H1 (cell line): Measurements from ENCODE around the gene RYK.

Experiments
- BACH1 ChIP-seq: IDR thresholded peaks from 2 replicates; pipeline ENCODE4 v1.6.1; 2012; ENCODE audit warnings: low read length, improper control_type of control experiment
- RAD21 ChIP-seq, 2 experiments: IDR thresholded peaks in 1 of 2; conservative IDR thresholded peaks in 1 of 2; 2 replicates each; pipeline ENCODE4 v1.6.1; 2011; ENCODE audit warnings: low read depth in 2 of 2, low read length in 2 of 2, improper control_type of control experiment in 1 of 2, inconsistent platforms in 1 of 2, mild to moderate bottlenecking in 1 of 2, moderate library complexity in 1 of 2
- TCF12 ChIP-seq: IDR thresholded peaks from 2 replicates; pipeline ENCODE4 v1.6.1; 2011; ENCODE audit warnings: low read depth, mild to moderate bottlenecking, low read length
- TF ChIP-seq, protein P1 (sequence below), 3 experiments: IDR thresholded peaks; 1 replicate in 2 of 3; 2 replicates in 1 of 3; pipeline versions ENCODE4 v1.5.1 to v1.6.1; 2011; ENCODE audit warnings: low read length in 3 of 3, mild to moderate bottlenecking in 3 of 3, inconsistent platforms in 2 of 3, low read depth in 1 of 3, moderate library complexity in 1 of 3; ENCODE audit not compliant: insufficient read depth in 1 of 3; ENCODE audit errors: control extremely low read depth in 1 of 3

GRCh38 chr3:134255404-134255803 is 4.7 kb upstream of the RYK start:
- no peak for TF ChIP-seq BACH1
- no peak for TF ChIP-seq RAD21 (IDR thresholded peaks at IDR 0.05 in 1 of 2, conservative IDR thresholded peaks at IDR 0.05 in 1 of 2; ENCODE audit: low read depth in 2 of 2, low read length in 2 of 2)
- TF ChIP-seq, protein P1, sequence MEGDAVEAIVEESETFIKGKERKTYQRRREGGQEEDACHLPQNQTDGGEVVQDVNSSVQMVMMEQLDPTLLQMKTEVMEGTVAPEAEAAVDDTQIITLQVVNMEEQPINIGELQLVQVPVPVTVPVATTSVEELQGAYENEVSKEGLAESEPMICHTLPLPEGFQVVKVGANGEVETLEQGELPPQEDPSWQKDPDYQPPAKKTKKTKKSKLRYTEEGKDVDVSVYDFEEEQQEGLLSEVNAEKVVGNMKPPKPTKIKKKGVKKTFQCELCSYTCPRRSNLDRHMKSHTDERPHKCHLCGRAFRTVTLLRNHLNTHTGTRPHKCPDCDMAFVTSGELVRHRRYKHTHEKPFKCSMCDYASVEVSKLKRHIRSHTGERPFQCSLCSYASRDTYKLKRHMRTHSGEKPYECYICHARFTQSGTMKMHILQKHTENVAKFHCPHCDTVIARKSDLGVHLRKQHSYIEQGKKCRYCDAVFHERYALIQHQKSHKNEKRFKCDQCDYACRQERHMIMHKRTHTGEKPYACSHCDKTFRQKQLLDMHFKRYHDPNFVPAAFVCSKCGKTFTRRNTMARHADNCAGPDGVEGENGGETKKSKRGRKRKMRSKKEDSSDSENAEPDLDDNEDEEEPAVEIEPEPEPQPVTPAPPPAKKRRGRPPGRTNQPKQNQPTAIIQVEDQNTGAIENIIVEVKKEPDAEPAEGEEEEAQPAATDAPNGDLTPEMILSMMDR (IDR thresholded peaks at IDR 0.05; ENCODE audit: control extremely low read depth in 1 of 3, insufficient read depth in 1 of 3, low read depth in 1 of 3, low read length in 3 of 3) = no peak
- no peak for TF ChIP-seq TCF12
